GM23338 (cell line): Measurements from ENCODE around the gene STIM2. TPM values are rescaled to one million over a fixed set of nuclear protein-coding genes. Genes with fewer than 3 reads are reported as not detected.

Experiments used
- ATAC-seq: fragments of 200-7000 bp; cut with Tn5 transposase; 3 replicates; pipeline ENCODE4 v1.9.1; 2020
- DNase-seq: peaks from one replicate; pipeline ENCODE4 v3.0.0-alpha.2; 2015; ENCODE audit warnings: low spot score
- H2AFZ ChIP-seq: fragments of 200-600 bp; sonication (generic); 2 replicates; pipeline ENCODE4 v1.8.0; 2016; ENCODE audit warnings: antibody characterized with exemption, mild to moderate bottlenecking, moderate library complexity
- H3F3A ChIP-seq: fragments of 200-600 bp; sonication (generic); replicated peaks from 2 replicates; pipeline ENCODE4 v1.8.0; 2017; ENCODE audit warnings: antibody characterized with exemption, mixed run types, low read depth
- H3K27ac ChIP-seq: fragments of 200-600 bp; sonication (generic); 2 replicates; pipeline ENCODE4 v1.6.1; 2016; ENCODE audit warnings: low read depth
- H3K27me3 ChIP-seq: fragments of 200-600 bp; sonication (generic); 2 replicates; pipeline ENCODE4 v1.8.0; 2016; ENCODE audit warnings: mild to moderate bottlenecking, mixed run types, moderate library complexity; ENCODE audit not compliant: insufficient read depth
- H3K36me3 ChIP-seq: fragments of 200-600 bp; sonication (generic); 2 replicates; pipeline ENCODE4 v1.8.0; 2016; ENCODE audit warnings: mild to moderate bottlenecking; ENCODE audit not compliant: insufficient read depth
- H3K4me1 ChIP-seq: fragments of 200-600 bp; sonication (generic); 2 replicates; pipeline ENCODE4 v1.8.0; 2016; ENCODE audit warnings: mild to moderate bottlenecking, moderate library complexity; ENCODE audit not compliant: insufficient read depth
- H3K4me2 ChIP-seq: fragments of 200-600 bp; sonication (generic); 2 replicates; pipeline ENCODE4 v1.7.1; 2017; ENCODE audit warnings: mixed run types
- H3K4me3 ChIP-seq: fragments of 200-600 bp; sonication (generic); 2 replicates; pipeline ENCODE4 v1.6.1; 2016; ENCODE audit warnings: mixed run types
- H3K79me2 ChIP-seq: fragments of 200-600 bp; sonication (generic); replicated peaks from 2 replicates; pipeline ENCODE4 v1.8.0; 2017; ENCODE audit warnings: mild to moderate bottlenecking; ENCODE audit not compliant: insufficient read depth
- H3K9me2 ChIP-seq: fragments of 200-600 bp; sonication (generic); 2 replicates; pipeline ENCODE4 v1.8.0; 2017; ENCODE audit not compliant: insufficient read depth
- H4K20me1 ChIP-seq: fragments of 200-600 bp; sonication (generic); replicated peaks from 2 replicates; pipeline ENCODE4 v1.8.0; 2017; ENCODE audit warnings: mild to moderate bottlenecking; ENCODE audit not compliant: insufficient read depth
- H3K27ac Mint-ChIP-seq: 2 replicates; pipeline ENCODE4 v1.8.0; 2020; ENCODE audit warnings: inconsistent platforms, mild to moderate bottlenecking, moderate library complexity, mixed read lengths
- H3K27me3 Mint-ChIP-seq: 3 replicates; pipeline ENCODE4 v1.8.0; 2022; ENCODE audit warnings: low read depth, mild to moderate bottlenecking, moderate library complexity, mixed read lengths, inconsistent platforms; ENCODE audit not compliant: insufficient read depth, poor library complexity
- H3K36me3 Mint-ChIP-seq: 3 replicates; pipeline ENCODE4 v1.8.0; 2021; ENCODE audit warnings: low read depth, mild to moderate bottlenecking, inconsistent platforms, moderate library complexity, mixed read lengths
- H3K4me1 Mint-ChIP-seq: 3 replicates; pipeline ENCODE4 v1.8.0; 2020; ENCODE audit warnings: mild to moderate bottlenecking, inconsistent platforms, mixed read lengths
- H3K4me3 Mint-ChIP-seq: 3 replicates; pipeline ENCODE4 v1.8.0; 2021; ENCODE audit warnings: moderate library complexity, mild to moderate bottlenecking, inconsistent platforms, mixed read lengths
- H3K9me3 Mint-ChIP-seq: 3 replicates; pipeline ENCODE4 v1.8.0; 2020; ENCODE audit warnings: moderate library complexity, mild to moderate bottlenecking, inconsistent platforms, mixed read lengths
- CREB1 ChIP-seq: fragments of 250-450 bp; sonication (Bioruptor Pico); IDR thresholded peaks from 2 replicates; pipeline ENCODE4 v1.5.0; 2020; ENCODE audit warnings: low read depth, mild to moderate bottlenecking, moderate library complexity
- EZH2phosphoT487 ChIP-seq: fragments of 200-600 bp; sonication (generic); IDR thresholded peaks from one replicate; pipeline ENCODE4 v1.8.1; 2018; ENCODE audit warnings: antibody characterized with exemption; ENCODE audit not compliant: unreplicated experiment
- NANOG ChIP-seq: IDR thresholded peaks from 2 replicates; pipeline ENCODE4 v1.6.1; 2016; ENCODE audit warnings: antibody characterized with exemption, borderline replicate concordance
- ZNF114 ChIP-seq: fragments of 250-450 bp; sonication (Bioruptor Pico); IDR thresholded peaks from 2 replicates; pipeline ENCODE4 v1.5.0; 2020; ENCODE audit warnings: mild to moderate bottlenecking, moderate library complexity
- ZNF331 ChIP-seq: fragments of 250-450 bp; sonication (Bioruptor Pico); IDR thresholded peaks from 2 replicates; pipeline ENCODE4 v1.5.0; 2020; ENCODE audit warnings: low read depth, mild to moderate bottlenecking, moderate library complexity
- polyA plus RNA-seq: library from polyadenylated mRNA; unstranded; fragments of >200 nt; fragmentation: Nextera tagmentation; extraction: Ambion mirVana; gene quantifications from 2 replicates; pipeline ENCODE4 v1.2.1, GENCODE V29; 2016
- total RNA-seq: library from RNA; depleted of rRNA; stranded (reverse); fragments of >200 nt; shearing (Covaris generic); gene quantifications from 2 replicates; pipeline ENCODE4 v1.2.3, GENCODE V29; 2014
- TF ChIP-seq, protein P1 (sequence below): fragments of 250-450 bp; sonication (Bioruptor Pico); IDR thresholded peaks from 2 replicates; pipeline ENCODE4 v1.5.0; 2020; ENCODE audit warnings: mild to moderate bottlenecking, moderate library complexity
- TF ChIP-seq, protein P2 (sequence below): IDR thresholded peaks from one replicate; pipeline ENCODE4 v1.6.1; 2018; ENCODE audit warnings: antibody characterized with exemption; ENCODE audit not compliant: unreplicated experiment
- TF ChIP-seq, protein P3 (sequence below), 2 experiments: fragments of 200-600 bp in 1 of 2; sonication (generic) in 1 of 2; conservative IDR thresholded peaks; 2 replicates each; pipeline versions ENCODE4 v1.5.1 to v1.6.1; 2016 to 2017; ENCODE audit warnings: antibody characterized with exemption in 2 of 2, low read depth in 2 of 2, mild to moderate bottlenecking in 2 of 2, moderate library complexity in 1 of 2

STIM2 gene
- total and polyA plus RNA-seq, 2 experiments from 2014 or later: 13.1 to 17.8 TPM

DNA sequence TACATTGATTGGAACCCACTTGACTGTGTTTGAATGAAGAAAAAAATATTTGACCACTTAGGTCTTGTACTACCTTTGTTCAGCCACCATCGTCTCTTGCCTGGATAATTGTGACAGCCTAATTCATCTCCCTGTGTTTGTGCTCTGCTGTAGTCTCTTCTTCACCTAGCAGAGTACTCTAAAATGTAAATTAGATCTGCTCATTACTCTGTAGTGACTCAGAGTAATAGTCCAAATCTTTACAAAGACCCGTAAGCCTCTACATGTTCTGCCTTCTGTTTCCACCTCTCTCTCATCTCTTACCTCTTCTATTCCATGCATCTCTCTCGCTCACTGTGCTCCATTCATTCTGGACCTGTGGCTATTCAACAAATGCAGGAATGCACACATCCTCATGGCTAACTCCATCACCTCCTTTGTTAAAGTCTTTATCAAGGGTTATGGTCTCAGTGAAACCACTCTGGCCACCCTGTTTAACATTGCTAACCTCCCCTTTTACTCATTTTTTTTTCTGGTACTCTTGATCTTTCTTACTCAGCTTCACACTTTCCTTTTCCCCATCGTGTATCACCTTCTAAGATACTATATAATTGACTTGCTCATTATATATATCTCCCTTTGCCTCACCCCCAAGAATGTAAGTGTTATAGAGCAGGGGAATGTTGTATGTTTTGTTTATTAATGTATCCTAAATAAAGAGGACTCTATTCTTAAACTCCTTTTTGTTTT is 98.4 kb downstream of the STIM2 start:
- no peaks in the 10 kb centered on the region for H3K9me2 ChIP-seq
- no peak for TF ChIP-seq CREB1
- peak; percentile 74 for TF ChIP-seq ZNF331
- TF ChIP-seq, protein P1, sequence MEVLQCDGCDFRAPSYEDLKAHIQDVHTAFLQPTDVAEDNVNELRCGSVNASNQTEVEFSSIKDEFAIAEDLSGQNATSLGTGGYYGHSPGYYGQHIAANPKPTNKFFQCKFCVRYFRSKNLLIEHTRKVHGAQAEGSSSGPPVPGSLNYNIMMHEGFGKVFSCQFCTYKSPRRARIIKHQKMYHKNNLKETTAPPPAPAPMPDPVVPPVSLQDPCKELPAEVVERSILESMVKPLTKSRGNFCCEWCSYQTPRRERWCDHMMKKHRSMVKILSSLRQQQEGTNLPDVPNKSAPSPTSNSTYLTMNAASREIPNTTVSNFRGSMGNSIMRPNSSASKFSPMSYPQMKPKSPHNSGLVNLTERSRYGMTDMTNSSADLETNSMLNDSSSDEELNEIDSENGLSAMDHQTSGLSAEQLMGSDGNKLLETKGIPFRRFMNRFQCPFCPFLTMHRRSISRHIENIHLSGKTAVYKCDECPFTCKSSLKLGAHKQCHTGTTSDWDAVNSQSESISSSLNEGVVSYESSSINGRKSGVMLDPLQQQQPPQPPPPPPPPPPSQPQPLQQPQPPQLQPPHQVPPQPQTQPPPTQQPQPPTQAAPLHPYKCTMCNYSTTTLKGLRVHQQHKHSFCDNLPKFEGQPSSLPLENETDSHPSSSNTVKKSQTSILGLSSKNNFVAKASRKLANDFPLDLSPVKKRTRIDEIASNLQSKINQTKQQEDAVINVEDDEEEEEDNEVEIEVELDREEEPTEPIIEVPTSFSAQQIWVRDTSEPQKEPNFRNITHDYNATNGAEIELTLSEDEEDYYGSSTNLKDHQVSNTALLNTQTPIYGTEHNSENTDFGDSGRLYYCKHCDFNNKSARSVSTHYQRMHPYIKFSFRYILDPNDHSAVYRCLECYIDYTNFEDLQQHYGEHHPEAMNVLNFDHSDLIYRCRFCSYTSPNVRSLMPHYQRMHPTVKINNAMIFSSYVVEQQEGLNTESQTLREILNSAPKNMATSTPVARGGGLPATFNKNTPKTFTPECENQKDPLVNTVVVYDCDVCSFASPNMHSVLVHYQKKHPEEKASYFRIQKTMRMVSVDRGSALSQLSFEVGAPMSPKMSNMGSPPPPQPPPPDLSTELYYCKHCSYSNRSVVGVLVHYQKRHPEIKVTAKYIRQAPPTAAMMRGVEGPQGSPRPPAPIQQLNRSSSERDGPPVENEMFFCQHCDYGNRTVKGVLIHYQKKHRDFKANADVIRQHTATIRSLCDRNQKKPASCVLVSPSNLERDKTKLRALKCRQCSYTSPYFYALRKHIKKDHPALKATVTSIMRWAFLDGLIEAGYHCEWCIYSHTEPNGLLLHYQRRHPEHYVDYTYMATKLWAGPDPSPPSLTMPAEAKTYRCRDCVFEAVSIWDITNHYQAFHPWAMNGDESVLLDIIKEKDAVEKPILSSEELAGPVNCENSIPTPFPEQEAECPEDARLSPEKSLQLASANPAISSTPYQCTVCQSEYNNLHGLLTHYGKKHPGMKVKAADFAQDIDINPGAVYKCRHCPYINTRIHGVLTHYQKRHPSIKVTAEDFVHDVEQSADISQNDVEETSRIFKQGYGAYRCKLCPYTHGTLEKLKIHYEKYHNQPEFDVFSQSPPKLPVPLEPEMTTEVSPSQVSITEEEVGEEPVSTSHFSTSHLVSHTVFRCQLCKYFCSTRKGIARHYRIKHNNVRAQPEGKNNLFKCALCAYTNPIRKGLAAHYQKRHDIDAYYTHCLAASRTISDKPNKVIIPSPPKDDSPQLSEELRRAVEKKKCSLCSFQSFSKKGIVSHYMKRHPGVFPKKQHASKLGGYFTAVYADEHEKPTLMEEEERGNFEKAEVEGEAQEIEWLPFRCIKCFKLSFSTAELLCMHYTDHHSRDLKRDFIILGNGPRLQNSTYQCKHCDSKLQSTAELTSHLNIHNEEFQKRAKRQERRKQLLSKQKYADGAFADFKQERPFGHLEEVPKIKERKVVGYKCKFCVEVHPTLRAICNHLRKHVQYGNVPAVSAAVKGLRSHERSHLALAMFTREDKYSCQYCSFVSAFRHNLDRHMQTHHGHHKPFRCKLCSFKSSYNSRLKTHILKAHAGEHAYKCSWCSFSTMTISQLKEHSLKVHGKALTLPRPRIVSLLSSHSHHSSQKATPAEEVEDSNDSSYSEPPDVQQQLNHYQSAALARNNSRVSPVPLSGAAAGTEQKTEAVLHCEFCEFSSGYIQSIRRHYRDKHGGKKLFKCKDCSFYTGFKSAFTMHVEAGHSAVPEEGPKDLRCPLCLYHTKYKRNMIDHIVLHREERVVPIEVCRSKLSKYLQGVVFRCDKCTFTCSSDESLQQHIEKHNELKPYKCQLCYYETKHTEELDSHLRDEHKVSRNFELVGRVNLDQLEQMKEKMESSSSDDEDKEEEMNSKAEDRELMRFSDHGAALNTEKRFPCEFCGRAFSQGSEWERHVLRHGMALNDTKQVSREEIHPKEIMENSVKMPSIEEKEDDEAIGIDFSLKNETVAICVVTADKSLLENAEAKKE: peak; percentile 83
- H2AFZ ChIP-seq: no peak overlapping the region
- DNase-seq (peak; percentile 51), ATAC-seq (peak; percentile 83)
- Mint-ChIP-seq H3K36me3 (no peaks in the 10 kb centered on the region), H3K27me3 (no peaks in the 10 kb centered on the region), H3K4me3 (no peak overlapping the region), H3K27ac (no peak overlapping the region; the same call in 1 of the 2 replicates), H3K4me1 (peaks cover 16% of the 10 kb centered on the region), H3K9me3 (no peaks in the 10 kb centered on the region)
- H3K27ac ChIP-seq: no peak overlapping the region
- H3K36me3 ChIP-seq: no peaks in the 10 kb centered on the region
- H3F3A ChIP-seq: no peaks in the 10 kb centered on the region
- 0 out of 2 replicates have a peak, but pooled peaks cover under 1% of the 10 kb centered on the region for H4K20me1 ChIP-seq
- H3K4me2 ChIP-seq: no peak overlapping the region
- no peak overlapping the region for H3K4me3 ChIP-seq
- no peaks in the 10 kb centered on the region for H3K27me3 ChIP-seq
- H3K4me1 ChIP-seq: no peaks in the 10 kb centered on the region; the same call in 1 of the 2 replicates
- H3K79me2 ChIP-seq: 0 out of 2 replicates have a peak, but pooled peaks cover 3% of the 10 kb centered on the region

DNA sequence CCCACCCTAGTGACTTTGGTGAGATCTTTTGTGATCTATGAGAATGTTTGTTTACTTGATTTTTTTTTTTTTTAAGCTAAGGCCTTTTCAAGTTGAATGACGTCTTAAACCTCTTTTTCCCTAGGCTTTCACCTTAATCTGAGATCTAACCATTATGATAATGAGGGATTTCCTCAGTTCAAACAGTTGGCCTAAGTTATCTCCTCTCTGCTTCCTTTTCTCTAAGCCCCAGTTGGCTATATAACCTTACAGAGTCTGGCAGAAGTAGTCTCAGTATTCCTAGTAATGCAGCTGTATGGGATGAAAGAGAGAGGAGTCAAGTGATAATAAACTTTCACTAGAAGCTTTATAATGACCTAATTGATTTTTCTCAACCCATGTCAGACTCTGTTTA is 99.0 kb downstream of the STIM2 start:
- H3K9me3 Mint-ChIP-seq: no peaks in the 10 kb centered on the region
- ATAC-seq (peak; percentile 23; the same call in 1 of the 3 replicates), DNase-seq (no peak)
- H3K4me2 ChIP-seq: no peak overlapping the region
- H3K4me3 Mint-ChIP-seq: no peak overlapping the region
- H3K4me1 ChIP-seq: no peaks in the 10 kb centered on the region; the same call in 1 of the 2 replicates
- H3K27me3 ChIP-seq: no peaks in the 10 kb centered on the region
- no peak overlapping the region for H3K4me3 ChIP-seq
- H3K36me3 Mint-ChIP-seq: no peaks in the 10 kb centered on the region
- no peak overlapping the region; the same call in 1 of the 2 replicates for H3K27ac Mint-ChIP-seq
- no peaks in the 10 kb centered on the region for H3K36me3 ChIP-seq
- peaks cover 22% of the 10 kb centered on the region for H3K4me1 Mint-ChIP-seq
- H3K79me2 ChIP-seq: 0 out of 2 replicates have a peak, but pooled peaks cover 3% of the 10 kb centered on the region
- H3F3A ChIP-seq: no peaks in the 10 kb centered on the region
- no peaks in the 10 kb centered on the region for H3K27me3 Mint-ChIP-seq
- H3K9me2 ChIP-seq: no peaks in the 10 kb centered on the region
- 0 out of 2 replicates have a peak, but pooled peaks cover 3% of the 10 kb centered on the region for H4K20me1 ChIP-seq
- no peak overlapping the region for H2AFZ ChIP-seq
- no peak overlapping the region for H3K27ac ChIP-seq
- TF ChIP-seq EZH2phosphoT487: no peak
- TF ChIP-seq ZNF114 (CRISPR knock-in tag): no peak
- TF ChIP-seq, protein P2, sequence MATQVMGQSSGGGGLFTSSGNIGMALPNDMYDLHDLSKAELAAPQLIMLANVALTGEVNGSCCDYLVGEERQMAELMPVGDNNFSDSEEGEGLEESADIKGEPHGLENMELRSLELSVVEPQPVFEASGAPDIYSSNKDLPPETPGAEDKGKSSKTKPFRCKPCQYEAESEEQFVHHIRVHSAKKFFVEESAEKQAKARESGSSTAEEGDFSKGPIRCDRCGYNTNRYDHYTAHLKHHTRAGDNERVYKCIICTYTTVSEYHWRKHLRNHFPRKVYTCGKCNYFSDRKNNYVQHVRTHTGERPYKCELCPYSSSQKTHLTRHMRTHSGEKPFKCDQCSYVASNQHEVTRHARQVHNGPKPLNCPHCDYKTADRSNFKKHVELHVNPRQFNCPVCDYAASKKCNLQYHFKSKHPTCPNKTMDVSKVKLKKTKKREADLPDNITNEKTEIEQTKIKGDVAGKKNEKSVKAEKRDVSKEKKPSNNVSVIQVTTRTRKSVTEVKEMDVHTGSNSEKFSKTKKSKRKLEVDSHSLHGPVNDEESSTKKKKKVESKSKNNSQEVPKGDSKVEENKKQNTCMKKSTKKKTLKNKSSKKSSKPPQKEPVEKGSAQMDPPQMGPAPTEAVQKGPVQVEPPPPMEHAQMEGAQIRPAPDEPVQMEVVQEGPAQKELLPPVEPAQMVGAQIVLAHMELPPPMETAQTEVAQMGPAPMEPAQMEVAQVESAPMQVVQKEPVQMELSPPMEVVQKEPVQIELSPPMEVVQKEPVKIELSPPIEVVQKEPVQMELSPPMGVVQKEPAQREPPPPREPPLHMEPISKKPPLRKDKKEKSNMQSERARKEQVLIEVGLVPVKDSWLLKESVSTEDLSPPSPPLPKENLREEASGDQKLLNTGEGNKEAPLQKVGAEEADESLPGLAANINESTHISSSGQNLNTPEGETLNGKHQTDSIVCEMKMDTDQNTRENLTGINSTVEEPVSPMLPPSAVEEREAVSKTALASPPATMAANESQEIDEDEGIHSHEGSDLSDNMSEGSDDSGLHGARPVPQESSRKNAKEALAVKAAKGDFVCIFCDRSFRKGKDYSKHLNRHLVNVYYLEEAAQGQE: no peak
- no peak for TF ChIP-seq NANOG
- TF ChIP-seq, protein P3, sequence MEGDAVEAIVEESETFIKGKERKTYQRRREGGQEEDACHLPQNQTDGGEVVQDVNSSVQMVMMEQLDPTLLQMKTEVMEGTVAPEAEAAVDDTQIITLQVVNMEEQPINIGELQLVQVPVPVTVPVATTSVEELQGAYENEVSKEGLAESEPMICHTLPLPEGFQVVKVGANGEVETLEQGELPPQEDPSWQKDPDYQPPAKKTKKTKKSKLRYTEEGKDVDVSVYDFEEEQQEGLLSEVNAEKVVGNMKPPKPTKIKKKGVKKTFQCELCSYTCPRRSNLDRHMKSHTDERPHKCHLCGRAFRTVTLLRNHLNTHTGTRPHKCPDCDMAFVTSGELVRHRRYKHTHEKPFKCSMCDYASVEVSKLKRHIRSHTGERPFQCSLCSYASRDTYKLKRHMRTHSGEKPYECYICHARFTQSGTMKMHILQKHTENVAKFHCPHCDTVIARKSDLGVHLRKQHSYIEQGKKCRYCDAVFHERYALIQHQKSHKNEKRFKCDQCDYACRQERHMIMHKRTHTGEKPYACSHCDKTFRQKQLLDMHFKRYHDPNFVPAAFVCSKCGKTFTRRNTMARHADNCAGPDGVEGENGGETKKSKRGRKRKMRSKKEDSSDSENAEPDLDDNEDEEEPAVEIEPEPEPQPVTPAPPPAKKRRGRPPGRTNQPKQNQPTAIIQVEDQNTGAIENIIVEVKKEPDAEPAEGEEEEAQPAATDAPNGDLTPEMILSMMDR (conservative IDR thresholded peaks at IDR 0.05; ENCODE audit: low read depth in 2 of 2): no peak
